Esophagus squamous epithelium (tissue), 4 donors: Measurements from ENCODE around the gene CAMTA1.

Experiments
- CTCF ChIP-seq, 6 experiments: fragments of 450-650 bp in 4 of 6; fragments of 200-600 bp in 2 of 6; sonication (generic) in 2 of 6; IDR thresholded peaks; one replicate each; pipeline ENCODE4 v1.5.1; 2016 to 2019; ENCODE audit warnings: antibody characterized with exemption in 6 of 6, mild to moderate bottlenecking in 4 of 6, moderate library complexity in 4 of 6
- POLR2A ChIP-seq, 4 donors: fragments of 450-650 bp; IDR thresholded peaks; one replicate each; pipeline ENCODE4 v1.6.1; 2017; ENCODE audit warnings: antibody characterized with exemption in 4 of 4, mild to moderate bottlenecking in 4 of 4, moderate library complexity in 3 of 4

GRCh38 chr1:6979003-6979613 is 193.9 kb downstream of the CAMTA1 start:
- no peak for TF ChIP-seq CTCF (IDR thresholded peaks at IDR 0.05)
- TF ChIP-seq POLR2A (IDR thresholded peaks at IDR 0.05), result no peak
